Endometrium (tissue), 2 donors: ENCODE measurements around the gene XRRA1.
"Not testable (repeated sequence)": the region's sequence is repeated elsewhere in the genome, so short reads cannot be mapped to it uniquely, and the experiment has no call there.

Experiments
- FAIRE-seq: peaks from 2 replicates; lab custom pipeline; 2012; peaks lifted over from hg19 to GRCh38; lab: Jason Lieb, UNC
- donor health status: control.
- donor health status: control.

Gene XRRA1

DNA sequence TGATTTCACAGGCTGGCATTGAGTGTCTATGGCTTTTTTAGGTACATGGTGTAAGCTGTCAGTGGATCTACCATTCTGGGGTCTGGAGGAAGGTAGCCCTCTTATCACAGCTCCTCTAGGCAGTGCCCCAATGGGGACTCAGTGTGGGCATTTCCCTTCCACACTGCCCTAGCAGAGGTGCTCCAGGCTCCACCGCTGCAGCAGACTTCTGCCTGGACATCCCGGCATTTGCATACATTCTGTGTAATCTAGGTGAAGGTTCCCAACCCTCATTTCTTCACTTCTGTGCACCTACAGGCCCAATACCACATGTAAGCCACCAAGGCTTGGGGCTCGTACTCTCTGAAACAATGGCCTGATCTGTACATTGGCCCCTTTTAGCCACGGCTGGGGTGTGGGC is 122.0 kb downstream of the XRRA1 start:
- no peak for FAIRE-seq

DNA sequence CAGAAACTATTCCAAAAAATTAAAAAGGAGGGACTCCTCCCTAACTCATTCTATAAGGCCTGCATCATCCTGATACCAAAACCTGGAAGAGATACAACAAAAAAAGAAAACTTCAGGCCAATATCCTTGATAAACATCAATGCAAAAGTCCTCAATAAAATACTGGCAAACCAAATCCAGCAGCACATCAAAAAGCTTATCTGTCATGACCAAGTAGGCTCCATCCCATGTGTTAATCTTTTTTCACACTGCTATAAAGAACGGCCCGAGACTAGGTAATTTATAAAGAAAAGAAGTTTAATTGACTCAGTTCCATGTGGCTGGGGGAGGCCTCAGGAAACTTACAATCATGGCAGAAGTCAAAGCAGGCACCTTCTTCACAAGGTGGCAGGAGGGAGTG is 123.3 kb downstream of the XRRA1 start:
- not testable (repeated sequence) for FAIRE-seq

DNA sequence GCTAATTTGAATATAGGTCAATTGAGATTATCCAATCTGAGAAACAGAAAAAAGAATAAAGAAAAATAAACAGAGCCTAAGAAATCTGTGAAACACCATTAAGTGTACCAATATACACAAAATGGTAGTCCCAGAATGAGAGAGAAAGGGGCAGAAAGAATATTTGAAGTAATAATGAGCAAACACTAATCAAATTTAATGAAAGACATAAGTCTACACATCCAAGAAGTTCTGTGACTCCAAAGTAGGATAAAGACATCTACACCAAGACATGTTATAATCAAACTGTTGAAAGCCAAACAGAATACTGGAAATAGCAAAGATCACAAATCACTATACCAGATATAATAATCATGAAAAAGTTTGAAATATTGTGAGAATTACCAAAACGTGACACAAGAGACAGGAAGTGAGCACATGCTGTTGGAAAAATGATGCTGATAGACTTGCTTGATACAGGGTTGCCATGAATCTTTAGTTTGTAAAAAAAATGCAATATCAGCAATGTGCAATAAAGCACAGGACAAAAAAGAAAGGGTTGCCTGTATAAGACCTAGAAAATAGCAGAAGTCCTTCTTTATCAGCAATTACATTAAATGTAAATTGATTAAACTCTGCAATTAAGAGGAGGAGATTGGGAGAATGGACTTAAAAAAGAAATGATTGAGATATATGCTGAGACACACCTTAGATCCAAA is 124.5 kb downstream of the XRRA1 start:
- FAIRE-seq: no peak

DNA sequence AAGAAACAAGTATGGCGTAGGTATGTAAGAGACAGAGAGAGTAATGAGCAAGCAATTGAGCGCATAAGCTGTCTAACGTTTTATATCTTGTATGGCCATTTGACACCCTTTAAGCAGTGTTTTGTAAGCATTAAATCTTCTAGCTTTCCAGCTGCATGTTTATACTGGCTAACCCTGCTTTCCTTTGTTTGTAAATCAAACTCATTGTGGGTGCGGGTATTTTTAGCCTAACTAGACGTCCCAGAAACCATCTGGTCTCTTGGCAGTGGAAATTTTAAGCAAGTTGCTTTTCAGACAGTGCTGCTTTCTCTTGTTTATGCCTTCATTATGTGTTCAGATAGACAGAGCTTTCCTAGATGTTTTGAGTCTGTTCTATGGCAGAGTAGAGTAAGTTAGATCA is 126.7 kb downstream of the XRRA1 start:
- FAIRE-seq: no peak

DNA sequence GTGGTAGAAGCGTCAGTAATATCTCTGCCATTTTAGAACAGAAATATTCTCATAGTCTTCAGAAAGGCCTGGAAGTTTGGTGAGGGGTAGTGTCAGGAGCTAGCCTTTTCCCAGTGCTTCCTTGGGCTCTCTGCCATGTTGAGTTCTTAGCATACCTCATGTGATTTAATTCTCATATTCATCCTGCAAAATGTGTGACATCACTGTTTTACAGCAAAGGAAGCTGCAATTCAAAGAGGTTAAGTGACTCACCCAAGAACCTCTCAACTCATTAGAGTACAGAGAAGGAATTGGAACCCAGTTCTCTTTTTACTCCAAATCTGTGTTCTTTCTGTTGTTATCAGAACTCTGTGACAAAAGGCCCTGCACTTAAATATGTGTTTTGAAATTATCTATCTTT is 128.1 kb downstream of the XRRA1 start:
- FAIRE-seq: no peak

DNA sequence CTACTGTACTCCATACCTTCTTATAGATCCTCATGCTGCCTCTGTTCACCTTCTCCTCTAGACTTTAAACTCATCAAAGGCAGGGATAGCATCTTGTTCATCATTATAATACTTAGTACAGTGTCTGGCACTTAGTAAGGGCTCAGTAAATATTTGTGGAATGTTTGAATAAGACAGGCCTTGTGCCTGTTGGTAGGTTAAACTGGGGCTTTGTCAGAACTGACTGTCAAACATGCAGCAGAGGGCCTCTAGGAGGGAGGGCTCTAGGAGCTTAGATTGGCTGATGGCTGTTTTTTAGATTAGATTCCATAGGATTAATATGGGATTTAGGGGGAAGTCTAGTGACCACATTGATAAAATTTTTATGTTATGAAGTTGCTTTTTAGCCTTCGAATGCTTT is 129.5 kb downstream of the XRRA1 start:
- FAIRE-seq: no peak

DNA sequence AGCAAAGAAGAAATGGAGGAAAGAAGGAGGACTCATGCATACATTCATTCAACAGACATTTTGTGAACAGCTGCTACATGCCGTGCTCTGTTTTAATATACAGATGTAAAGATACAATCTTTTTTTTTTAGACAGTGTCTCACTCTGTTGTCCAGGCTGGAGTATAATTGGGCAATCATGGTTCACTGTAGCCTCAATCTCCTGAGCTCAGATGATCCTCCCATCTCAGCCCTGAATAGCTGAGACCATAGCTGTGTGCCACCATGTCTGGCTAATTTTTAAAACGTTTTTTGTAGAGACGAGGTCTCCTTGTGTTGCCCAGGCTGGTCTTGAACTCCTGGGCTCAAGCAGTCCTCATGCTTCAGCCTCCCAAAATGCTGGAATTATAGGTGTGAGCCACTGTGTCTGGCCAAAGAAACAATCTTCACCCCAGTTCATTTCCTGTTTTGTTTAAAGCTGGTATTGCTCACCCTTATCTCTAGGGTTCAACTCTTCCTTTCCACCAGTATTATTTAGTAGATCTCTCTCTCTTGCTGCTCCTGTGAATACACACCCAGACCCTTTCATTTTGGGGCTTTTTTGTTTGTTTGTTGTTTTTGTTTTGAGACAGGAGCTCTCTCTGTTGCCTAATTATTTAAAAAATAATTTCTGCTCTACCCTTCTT is 130.5 kb downstream of the XRRA1 start:
- FAIRE-seq: no peak

DNA sequence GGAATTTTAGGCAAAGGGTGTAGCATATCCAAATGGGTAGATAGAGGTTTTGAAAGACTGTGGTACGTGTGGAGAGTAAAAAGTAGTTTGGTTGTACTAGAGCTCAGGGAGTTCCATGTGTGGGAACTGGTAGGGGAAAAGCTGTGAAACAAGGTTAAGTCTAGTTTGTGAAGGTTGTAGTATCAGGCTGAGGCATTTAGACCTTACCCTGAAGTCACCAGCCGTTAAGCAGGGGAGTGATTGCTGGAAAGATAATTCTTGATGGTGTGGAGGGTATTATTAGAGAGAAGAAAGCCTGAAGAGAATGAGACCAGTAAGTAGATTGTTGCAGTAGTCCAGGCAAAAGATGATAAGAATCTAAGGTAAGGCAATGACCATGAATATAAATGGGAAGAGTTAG is 132.2 kb downstream of the XRRA1 start:
- no peak for FAIRE-seq

DNA sequence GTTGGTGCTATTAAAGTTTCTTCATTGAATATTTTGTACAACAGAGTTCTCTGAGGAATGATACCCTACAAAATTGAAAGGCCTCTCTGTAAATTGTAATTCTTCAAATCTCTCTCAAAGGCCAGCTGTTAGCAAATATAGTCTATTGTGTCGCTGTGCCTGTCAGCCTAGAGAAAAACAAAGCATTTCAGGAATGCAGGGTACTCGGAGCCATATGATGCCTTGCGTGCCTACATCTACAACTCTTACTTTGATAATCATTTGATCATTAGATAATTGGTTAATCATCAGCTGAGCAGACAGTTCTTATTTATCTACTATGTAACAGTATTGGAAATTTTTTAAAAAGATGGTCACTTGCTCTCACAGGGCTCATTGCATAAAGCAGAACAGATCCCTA is 132.9 kb downstream of the XRRA1 start:
- no peak for FAIRE-seq

DNA sequence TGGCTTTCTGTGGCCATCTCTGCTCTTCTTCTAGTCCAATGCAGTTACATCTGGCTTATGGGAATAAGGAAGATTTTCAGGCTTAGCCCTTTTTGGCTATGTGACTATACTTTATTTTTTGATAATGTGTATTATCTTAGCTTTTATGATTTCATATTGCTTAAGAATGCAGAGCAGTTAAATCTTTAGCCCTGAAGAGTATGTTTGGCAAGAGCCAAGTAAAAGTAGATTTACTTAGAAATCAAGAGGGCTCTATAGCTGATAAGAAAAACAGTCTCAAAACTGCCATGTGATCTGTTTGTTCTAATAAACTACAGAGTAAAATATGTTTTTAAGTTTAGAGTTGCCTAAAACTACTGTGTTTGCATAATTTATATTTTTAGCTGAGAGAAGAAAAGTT is 139.1 kb downstream of the XRRA1 start:
- no peak for FAIRE-seq

DNA sequence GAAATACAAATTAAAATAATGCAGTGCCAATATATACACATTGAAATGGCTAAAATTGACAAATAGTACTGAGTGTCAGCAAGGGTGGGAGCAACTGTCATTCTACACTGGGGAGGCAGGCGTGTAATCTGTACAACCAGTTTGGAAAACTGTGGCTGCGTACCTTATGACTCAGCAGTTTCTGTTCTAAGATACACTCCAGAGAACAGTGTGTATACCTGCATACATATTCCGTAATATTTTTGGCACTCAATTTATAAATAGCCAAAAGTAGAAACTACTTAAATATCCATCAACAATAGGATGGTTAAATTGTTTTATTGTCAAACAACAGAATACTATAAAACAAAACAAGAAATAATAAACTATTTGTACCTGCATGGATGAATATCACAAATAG is 142.6 kb downstream of the XRRA1 start:
- FAIRE-seq: no peak

DNA sequence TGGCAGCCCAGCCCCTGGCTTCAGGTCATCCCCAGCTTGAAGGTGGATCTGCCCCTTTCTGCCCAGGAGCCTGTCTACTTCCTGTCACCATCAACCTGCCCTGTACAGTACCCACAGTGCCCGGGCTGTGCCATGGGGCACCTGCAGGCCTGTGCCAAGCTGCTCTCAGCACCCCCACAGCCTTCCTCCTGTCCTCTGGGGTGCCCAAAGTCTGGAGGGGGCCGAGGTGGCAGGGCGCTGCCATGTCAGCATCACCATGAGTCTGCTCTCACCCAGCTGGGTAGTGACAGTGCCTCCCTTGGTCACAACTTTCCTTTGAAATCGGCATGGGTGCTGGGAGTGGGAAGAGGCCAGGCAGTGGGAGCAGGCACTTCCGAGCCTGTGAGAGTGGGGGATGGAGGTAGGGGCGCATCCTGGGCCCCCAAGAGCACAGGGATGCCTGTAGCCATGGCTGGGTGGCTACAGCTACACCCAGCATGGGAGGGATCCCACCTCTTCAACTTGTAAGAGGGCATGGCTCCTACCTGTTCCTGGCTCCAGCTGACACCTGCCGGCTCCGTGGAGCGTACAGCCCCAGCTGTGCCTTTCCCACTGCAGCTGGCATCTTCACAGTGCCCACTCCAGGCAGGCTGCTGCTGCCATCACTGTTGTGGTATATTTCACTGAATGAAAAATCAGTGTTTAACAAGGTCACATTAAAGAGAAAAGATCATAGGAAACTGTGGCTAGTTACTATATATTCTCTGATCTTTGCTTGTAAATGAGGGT is 157.4 kb downstream of the XRRA1 start:
- no peak for FAIRE-seq
